ENCODE measurements around the gene HLA-B.
"Not testable (repeated sequence)": the region's sequence is repeated elsewhere in the genome, so short reads cannot be mapped to it uniquely, and the experiment has no call there.

The HLA-B gene

GRCh38 chr6:31356946-31357466 is at the start of gene HLA-B:
Gene HLA-B (minus strand): TSS chr6:31357179. CDS start chr6:31357158, 21 bp downstream.
- peak; percentile 75 for DNase-seq (ENCODE audit: low read depth)

DNA sequence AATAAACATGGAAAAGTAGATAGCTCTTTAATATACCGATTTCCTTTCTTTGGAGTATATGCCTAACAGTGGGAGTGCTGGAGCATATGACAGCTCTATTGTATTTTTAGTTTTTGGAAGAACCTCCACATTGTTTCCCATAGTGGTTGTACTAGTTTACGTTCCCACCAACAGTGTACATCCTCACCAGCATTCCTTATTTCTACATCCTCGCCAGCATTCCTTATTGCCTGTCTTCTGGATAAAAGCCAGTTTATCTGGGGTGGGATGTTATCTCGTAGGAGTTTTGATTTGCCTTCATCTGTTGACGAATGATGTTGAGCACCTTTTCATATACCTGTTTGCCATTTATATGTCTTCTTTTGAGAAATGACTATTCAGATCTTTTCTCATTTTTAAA is 49.0 kb upstream of the HLA-B start:
- DNase-seq (ENCODE audit: low read depth), result no peak

DNA sequence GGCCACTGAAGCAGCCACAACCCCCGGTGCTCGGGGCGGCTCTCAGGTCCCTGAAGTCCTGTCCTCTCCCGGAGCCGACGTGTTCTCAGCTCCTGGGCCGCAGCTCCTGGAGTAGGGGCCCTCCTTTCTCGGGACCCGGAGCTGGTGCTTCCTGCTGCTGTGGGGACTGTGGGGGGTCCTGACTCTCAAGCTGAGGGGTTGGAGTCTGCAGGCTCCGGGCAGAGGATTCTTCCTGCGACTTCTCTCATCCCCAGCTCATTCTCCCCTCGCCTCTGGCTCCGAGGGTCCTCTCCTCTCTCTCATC is 47.0 kb upstream of the HLA-B start:
- DNase-seq (ENCODE audit: low read depth), result not testable (repeated sequence)

DNA sequence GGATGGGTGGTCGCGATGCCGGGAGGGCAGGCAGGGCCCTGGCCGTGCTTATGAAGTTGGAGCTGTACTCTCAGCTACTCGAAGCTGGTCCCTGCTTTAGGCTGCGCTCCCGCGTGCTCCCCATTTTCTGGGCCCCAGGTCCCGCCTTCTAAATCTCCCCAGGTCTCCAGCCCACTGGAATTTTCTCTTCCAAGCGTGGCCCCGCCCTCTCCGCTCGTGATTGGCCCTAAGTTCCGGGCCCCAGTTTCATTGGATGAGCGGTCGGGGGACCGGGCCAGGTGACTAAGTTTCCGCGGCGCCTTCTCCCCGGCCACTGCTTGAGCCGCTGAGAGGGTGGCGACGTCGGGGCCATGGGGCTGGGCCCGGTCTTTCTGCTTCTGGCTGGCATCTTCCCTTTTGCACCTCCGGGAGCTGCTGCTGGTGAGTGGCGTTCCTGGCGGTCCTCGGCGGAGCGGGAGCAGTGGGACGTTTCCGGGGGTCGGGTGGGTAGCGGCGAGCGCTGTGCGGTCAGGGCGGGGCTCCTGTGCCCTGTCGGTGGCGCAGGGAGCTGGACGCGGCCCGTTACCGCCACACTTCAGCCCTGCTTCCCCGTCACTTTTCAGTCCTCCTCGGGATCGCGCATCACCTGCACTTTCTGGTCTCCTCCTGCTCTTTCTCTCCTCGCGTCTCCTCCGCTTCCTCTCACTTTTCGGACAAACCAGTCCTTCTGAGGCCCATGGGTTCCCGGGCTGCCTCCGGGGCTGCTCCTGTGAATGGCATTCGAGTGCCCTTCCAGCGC is 46.5 kb upstream of the HLA-B start, which contains the start of gene MICA:
Gene MICA, plus strand, starts transcription at position 313 of the 778 bp plus-strand sequence. Its CDS starts 38 bp downstream, at position 351.
- DNase-seq (ENCODE audit: low read depth), result peak; percentile 43

GRCh38 chr6:31402324-31403282 is 45.6 kb upstream of the HLA-B start:
- DNase-seq (ENCODE audit: low read depth), result no peak

DNA sequence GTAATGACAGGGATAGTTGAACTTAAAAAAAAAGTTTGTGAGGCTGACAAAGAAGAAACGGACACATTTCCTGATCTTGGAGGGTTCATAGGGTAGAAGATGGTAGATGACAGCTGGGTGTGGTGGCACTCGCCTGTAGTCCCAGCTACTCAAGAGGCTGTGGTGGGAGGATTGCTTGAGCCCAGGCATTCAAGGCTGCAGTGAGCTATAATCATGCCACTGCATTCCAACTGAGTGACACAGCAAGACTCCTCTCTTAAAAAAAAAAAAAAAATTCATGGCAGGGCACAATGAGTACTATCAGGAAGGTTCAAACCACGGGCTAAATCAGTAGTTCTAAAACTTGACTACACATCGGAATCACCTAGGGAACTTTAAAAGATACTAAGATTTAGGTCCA is 44.4 kb upstream of the HLA-B start:
- no peak for DNase-seq (ENCODE audit: low read depth)

DNA sequence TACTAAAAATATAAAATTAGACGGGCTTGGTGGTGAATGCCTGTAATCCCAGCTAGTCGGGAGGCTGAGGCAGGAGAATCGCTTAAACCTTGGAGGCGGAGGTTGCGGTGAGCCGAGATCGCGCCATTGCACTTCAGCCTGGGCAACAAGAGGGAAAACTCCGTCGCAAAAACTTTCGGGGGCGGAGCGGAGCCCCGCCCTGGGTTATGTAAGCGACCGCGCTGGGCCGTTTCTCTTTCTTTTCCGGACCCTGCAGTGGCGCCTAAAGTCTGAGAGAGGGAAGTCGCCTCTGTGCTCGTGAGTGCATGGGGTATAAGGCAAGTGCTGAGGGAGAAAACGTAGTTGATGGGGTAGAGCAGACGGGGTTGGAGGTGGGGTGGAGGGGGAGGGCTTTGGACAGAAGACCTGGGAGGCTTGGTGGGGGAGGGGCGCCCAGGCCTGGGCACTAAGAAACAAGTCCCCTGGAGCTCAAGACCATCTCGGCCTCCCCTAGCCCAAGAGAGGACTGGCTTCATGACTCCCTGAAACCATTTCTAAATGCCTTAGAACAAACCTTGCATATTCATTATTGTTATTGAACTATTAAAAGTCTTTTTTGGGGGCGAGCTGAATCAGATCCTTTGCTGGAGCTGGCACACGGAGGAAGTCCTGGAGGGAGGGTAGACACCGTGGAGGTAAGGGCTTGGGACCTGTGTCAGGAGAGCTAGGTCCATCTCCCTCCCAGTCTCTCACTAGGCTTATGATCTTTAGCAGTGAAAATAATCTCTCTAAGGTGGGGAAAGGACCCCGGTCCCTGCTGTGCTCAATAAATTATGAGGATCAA is 43.7 kb upstream of the HLA-B start:
- peak; percentile 66 for DNase-seq (ENCODE audit: low read depth)

DNA sequence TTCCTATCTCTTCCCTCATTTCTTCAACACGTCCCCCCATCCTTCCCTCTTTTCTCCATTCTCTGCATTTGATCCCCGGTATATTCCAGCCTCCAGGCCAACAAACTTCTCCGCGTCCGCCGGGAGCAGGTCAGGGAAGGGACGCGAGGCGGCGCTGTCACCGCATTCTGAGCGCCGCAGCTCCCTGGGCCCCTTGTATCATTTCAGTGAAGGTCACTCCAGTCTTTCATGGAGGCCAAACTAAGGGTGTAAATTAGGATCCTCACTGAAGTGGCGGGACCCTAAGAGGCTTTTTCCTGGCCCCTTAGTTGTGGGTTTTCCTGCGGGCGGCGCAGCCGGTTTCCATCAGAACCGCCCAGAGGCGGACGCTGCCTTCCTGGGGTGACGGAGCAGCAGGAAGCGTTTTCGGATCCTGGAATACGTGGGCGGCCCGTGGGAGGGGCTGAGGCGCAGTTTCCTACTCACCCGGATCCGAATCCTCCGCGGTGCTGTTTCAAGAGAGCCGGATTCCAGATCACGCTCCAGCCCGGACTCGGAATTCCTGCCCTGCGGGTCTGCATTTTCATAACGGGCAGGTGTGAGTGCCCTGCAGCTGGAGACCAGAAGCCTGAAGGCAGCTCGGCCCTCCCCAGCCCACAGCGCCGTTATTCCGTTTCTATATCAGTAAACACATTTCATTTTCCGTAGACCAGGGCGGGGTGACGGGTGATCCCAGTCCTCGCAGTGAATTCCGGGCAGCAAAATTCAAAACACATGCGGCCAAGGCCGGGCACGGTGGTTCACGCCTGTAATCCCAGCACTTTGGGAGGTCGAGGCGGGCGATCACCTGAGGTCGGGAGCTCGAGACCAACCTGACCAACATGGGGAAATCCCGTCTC is 42.8 kb upstream of the HLA-B start:
- DNase-seq (ENCODE audit: low read depth), result peak; percentile 62

DNA sequence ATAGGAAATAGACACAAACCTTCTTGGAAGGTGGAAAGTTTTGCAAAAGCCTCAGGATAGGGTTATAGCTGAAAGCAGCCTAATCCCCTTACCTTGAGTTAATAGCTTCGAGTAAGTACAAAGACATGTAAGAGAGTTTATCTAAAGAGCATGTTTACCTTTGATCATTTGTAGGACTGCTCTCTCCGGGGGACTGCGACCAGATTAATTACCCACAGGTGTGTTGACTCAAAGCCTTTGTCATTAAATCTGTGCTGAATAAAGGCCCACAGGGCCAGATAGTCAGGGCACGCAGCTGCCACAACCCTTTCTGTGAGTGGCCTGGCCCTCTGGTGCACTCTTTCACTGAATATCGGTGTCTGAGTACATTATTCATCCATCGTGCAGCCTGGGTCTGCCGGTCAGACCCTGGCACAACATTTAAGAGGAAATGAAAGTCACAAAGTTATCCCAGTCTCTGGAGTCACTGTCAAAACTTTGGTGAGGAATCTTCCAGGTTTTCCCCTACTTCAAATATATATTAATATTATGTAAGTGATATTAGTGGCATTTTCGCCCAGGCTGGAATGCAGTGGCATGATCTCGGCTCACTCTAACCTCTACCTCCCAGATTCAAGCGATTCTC is 41.0 kb upstream of the HLA-B start:
- DNase-seq (ENCODE audit: low read depth), result no peak

DNA sequence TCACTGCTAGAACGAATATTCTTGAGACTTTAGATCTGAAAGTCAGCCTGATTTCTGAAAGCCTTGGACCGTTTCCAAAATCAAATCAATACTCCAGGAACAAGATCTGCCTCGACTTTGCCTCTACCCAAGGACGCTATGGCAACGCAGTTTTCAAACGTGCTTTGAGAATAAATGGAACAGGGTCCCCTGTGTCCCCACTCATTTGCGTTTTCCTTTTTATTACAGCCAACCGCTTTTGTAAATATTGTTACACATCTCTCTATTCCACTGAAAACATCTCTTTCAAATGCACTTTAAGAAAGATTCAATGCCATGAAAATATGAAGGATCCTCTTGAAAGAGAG is 40.1 kb upstream of the HLA-B start:
- not testable (repeated sequence) for DNase-seq (ENCODE audit: low read depth)

- peak; percentile 82 for DNase-seq (ENCODE audit: low read depth)
These were observed 39.6 kb upstream of the HLA-B start for GRCh38 chr6:31396422-31397152.

DNA sequence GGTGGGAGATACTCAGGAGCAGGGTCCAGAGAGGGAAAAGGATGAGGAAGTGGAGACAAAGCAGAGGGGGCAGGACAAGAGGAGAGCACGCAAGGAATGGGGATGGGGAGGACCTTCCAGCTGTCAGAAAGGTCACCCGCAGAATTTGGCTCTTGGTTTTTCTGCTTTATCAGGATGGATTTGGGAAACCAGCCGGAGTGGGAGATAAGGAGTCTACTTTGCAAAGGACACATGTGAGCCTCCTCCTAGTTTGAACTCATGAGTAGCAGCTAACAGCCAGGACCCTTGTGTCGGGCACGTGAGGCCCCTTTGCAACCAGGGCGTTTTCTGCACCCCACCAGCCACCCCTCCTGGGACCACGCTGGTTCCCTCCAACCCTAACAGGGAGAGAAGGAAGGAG is 38.9 kb upstream of the HLA-B start:
- DNase-seq (ENCODE audit: low read depth), result no peak

- DNase-seq (ENCODE audit: low read depth), result no peak
These were observed 37.4 kb upstream of the HLA-B start for GRCh38 chr6:31394381-31394780.

- DNase-seq (ENCODE audit: low read depth), result no peak
These were observed 37.0 kb upstream of the HLA-B start for GRCh38 chr6:31393932-31394331.

- DNase-seq (ENCODE audit: low read depth), result not testable (repeated sequence)
These were observed 32.8 kb upstream of the HLA-B start for GRCh38 chr6:31389802-31390132.

GRCh38 chr6:31388916-31389801 is 32.2 kb upstream of the HLA-B start:
- DNase-seq (ENCODE audit: low read depth), result not testable (repeated sequence)

- DNase-seq (ENCODE audit: low read depth), result no peak
These were observed 30.0 kb upstream of the HLA-B start for GRCh38 chr6:31386977-31387376.

DNA sequence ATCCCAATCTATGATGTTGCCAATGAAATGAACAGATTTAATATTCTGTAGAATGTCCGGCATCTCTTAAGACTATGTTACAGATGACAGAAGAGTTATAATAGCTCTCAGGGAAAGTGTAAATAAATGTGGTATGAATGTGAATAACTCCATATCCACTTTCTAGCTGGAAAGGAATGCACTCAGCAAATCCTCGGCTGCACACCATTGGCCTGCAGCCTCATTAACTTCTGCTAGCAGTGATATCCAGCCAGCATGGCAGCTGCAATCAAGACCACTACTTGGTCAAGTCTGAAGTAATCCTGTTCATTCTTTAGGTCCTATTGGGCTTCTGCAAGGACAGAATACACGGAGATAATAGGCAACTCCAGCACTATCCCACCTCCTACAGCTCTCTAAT is 29.1 kb upstream of the HLA-B start:
- DNase-seq (ENCODE audit: low read depth), result no peak

- no peak for DNase-seq (ENCODE audit: low read depth)
These were observed 28.1 kb upstream of the HLA-B start for GRCh38 chr6:31385041-31385440.

Data from stimulated activated CD4-positive, alpha-beta T cell treated with anti-CD3 and anti-CD28 coated beads, Interleukin-2, amount 100 ng/mL, for 4 hours (primary cell).